MM.1S (cell line): Measurements from ENCODE around the gene SMIM38.

Source experiments
- CTCF ChIP-seq: fragments of 300-600 bp; sonication (generic); IDR thresholded peaks from 2 replicates; pipeline ENCODE4 v1.5.1; 2016; ENCODE audit warnings: antibody characterized with exemption, low read length, mixed read lengths
- EZH2 ChIP-seq: fragments of 300-600 bp; sonication (generic); optimal IDR thresholded peaks from 2 replicates; pipeline ENCODE3; 2017; ENCODE audit warnings: low read depth, mild to moderate bottlenecking, antibody characterized with exemption, low read length, mixed read lengths

- TF ChIP-seq CTCF (no peak), EZH2 (no peak)
These were observed 4.8 kb downstream of the SMIM38 start for GRCh38 chr11:69160296-69161116.
